Keratinocyte (primary cell): ENCODE measurements around the gene TMEM207. TPM values are rescaled to one million over a fixed set of nuclear protein-coding genes. Genes with fewer than 3 reads are reported as not detected.

ENCODE experiments used
- DNase-seq: peaks from one replicate; pipeline ENCODE4 v3.0.0-alpha.2; 2011; ENCODE audit warnings: low read depth, missing footprints, low spot score
- FAIRE-seq: peaks from 2 replicates; lab custom pipeline; 2011; peaks lifted over from hg19 to GRCh38; lab: Jason Lieb, UNC
- H2AFZ ChIP-seq: 2 replicates; pipeline ENCODE4 v1.6.0; 2012; ENCODE audit warnings: low read length, control low read depth, inconsistent platforms; ENCODE audit not compliant: control insufficient read depth
- H3K27ac ChIP-seq: 2 replicates; pipeline ENCODE4 v1.5.1; 2011; ENCODE audit warnings: low read length; ENCODE audit not compliant: control insufficient read depth, insufficient read depth
- H3K27me3 ChIP-seq: 3 replicates; pipeline ENCODE4 v1.6.0; 2011; ENCODE audit warnings: low read length; ENCODE audit not compliant: control insufficient read depth, insufficient read depth; ENCODE audit errors: extremely low read depth
- H3K36me3 ChIP-seq, 2 experiments: 2 replicates in 1 of 2; 3 replicates in 1 of 2; pipeline ENCODE4 v1.5.1; 2011; ENCODE audit warnings: low read length in 2 of 2, mild to moderate bottlenecking in 1 of 2; ENCODE audit not compliant: control insufficient read depth in 2 of 2, insufficient read depth in 2 of 2; ENCODE audit errors: extremely low read depth in 1 of 2
- H3K4me1 ChIP-seq: 3 replicates; pipeline ENCODE4 v1.5.1; 2011; ENCODE audit warnings: low read length; ENCODE audit not compliant: control insufficient read depth, insufficient read depth; ENCODE audit errors: extremely low read depth
- H3K4me2 ChIP-seq: 3 replicates; pipeline ENCODE4 v1.6.0; 2011; ENCODE audit warnings: low read depth, low read length; ENCODE audit not compliant: control insufficient read depth, insufficient read depth; ENCODE audit errors: extremely low read depth
- H3K4me3 ChIP-seq, 3 experiments: fragments of 200-600 bp in 1 of 3; sonication (generic) in 1 of 3; 2 replicates in 2 of 3; 3 replicates in 1 of 3; pipeline ENCODE4 v1.5.1; 2011 to 2016; ENCODE audit warnings: low read length in 3 of 3, mild to moderate bottlenecking in 3 of 3, control low read depth in 2 of 3, inconsistent platforms in 1 of 3, low read depth in 1 of 3, mixed read lengths in 1 of 3, mixed run types in 1 of 3, moderate library complexity in 1 of 3; ENCODE audit not compliant: control insufficient read depth in 2 of 3, insufficient read depth in 2 of 3; ENCODE audit errors: extremely low read depth in 1 of 3
- H3K79me2 ChIP-seq: 2 replicates; pipeline ENCODE4 v1.6.0; 2012; ENCODE audit warnings: low read length; ENCODE audit not compliant: control insufficient read depth, insufficient read depth
- H3K9ac ChIP-seq: 3 replicates; pipeline ENCODE4 v1.6.0; 2011; ENCODE audit warnings: low read length; ENCODE audit not compliant: control insufficient read depth, insufficient read depth; ENCODE audit errors: extremely low read depth
- H3K9me1 ChIP-seq: 3 replicates; pipeline ENCODE4 v1.6.0; 2011; ENCODE audit warnings: low read length; ENCODE audit not compliant: control insufficient read depth, insufficient read depth; ENCODE audit errors: extremely low read depth
- H3K9me3 ChIP-seq: 2 replicates; pipeline ENCODE4 v1.5.1; 2012; ENCODE audit warnings: low read depth, low read length; ENCODE audit not compliant: control insufficient read depth
- H4K20me1 ChIP-seq: 3 replicates; pipeline ENCODE4 v1.6.0; 2011; ENCODE audit warnings: low read length; ENCODE audit not compliant: control insufficient read depth, insufficient read depth; ENCODE audit errors: extremely low read depth
- CTCF ChIP-seq, 3 experiments: IDR thresholded peaks in 1 of 3; conservative IDR thresholded peaks in 1 of 3; optimal IDR thresholded peaks in 1 of 3; 2 replicates in 2 of 3; 3 replicates in 1 of 3; pipeline versions ENCODE3 to v1.5.1; 2011; ENCODE audit warnings: low read length in 3 of 3, mild to moderate bottlenecking in 3 of 3, moderate library complexity in 2 of 3, control low read depth in 1 of 3, inconsistent platforms in 1 of 3; ENCODE audit not compliant: insufficient read depth in 2 of 3; ENCODE audit errors: extremely low read depth in 1 of 3
- EZH2 ChIP-seq: IDR thresholded peaks from one replicate; pipeline ENCODE4 v1.6.1; 2012; ENCODE audit warnings: inconsistent platforms, mild to moderate bottlenecking, low read length, moderate library complexity
- dilution Hi-C: fragments of 300-500 bp; cut with MboI; formaldehyde crosslinking; loops from one replicate; pipeline ENCODE4 v1.7.0; 2020; ENCODE audit warnings: low sequenced_read_pairs; ENCODE audit not compliant: extremely low pct_ligation_motif_present
- polyA plus RNA-seq, 5 experiments: library from polyadenylated mRNA; depleted of rRNA in 3 of 5; stranded (reverse) in 3 of 5; stranded (forward) in 1 of 5; unstranded in 1 of 5; fragments of >200 nt; gene quantifications; 1 replicate in 1 of 5; 2 replicates in 3 of 5; 3 replicates in 1 of 5; pipeline versions ENCODE4 v1.2.1 to v1.2.3, GENCODE V29; 2011 to 2012; ENCODE audit warnings: missing spikeins in 2 of 5, low read depth in 1 of 5, low replicate concordance in 1 of 5

TMEM207 gene
- polyA plus RNA-seq, 1 donor (not counting 4 experiments of a cell fraction or from before 2014, with no cell fraction given), result not detected

- DNase-seq, result no peak
- H3K9ac ChIP-seq, result no peak overlapping the region
- H3K4me1 ChIP-seq, result no peaks in the 10 kb centered on the region
- H3K4me3 ChIP-seq, result no peak overlapping the region
- peak overlapping the region; percentile 13 for H3K27ac ChIP-seq
- FAIRE-seq, result no peak
- peak overlapping the region; percentile 45 for H2AFZ ChIP-seq
- H4K20me1 ChIP-seq, result no peaks in the 10 kb centered on the region
- no peaks in the 10 kb centered on the region for H3K79me2 ChIP-seq
- H3K9me3 ChIP-seq, result no peaks in the 10 kb centered on the region
- H3K9me1 ChIP-seq, result no peaks in the 10 kb centered on the region
- H3K27me3 ChIP-seq, result no peaks in the 10 kb centered on the region
- TF ChIP-seq EZH2, result no peak
- TF ChIP-seq CTCF (optimal IDR thresholded peaks at IDR 0.05 in 1 of 3, IDR thresholded peaks at IDR 0.05 in 1 of 3, conservative IDR thresholded peaks at IDR 0.05 in 1 of 3; ENCODE audit: extremely low read depth in 1 of 3, insufficient read depth in 2 of 3, low read length in 3 of 3), result no peak
- no peaks in the 10 kb centered on the region for H3K36me3 ChIP-seq
- dilution Hi-C loops, result no loop called here
- H3K4me2 ChIP-seq, result no peak overlapping the region
Observed at GRCh38 chr3:190424108-190424477, 25.6 kb downstream of the TMEM207 start.

- no peak for TF ChIP-seq CTCF (optimal IDR thresholded peaks at IDR 0.05 in 1 of 3, IDR thresholded peaks at IDR 0.05 in 1 of 3, conservative IDR thresholded peaks at IDR 0.05 in 1 of 3; ENCODE audit: extremely low read depth in 1 of 3, insufficient read depth in 2 of 3, low read length in 3 of 3)
- TF ChIP-seq EZH2, result no peak
- no peak for FAIRE-seq
- no peaks in the 10 kb centered on the region for H3K9me1 ChIP-seq
- no peaks in the 10 kb centered on the region for H3K9me3 ChIP-seq
- H3K9ac ChIP-seq, result no peak overlapping the region
- dilution Hi-C loops, result no loop called here
- DNase-seq, result no peak
- no peak overlapping the region for H2AFZ ChIP-seq
- H3K4me3 ChIP-seq, result no peak overlapping the region
- no peak overlapping the region for H3K27ac ChIP-seq
- H3K79me2 ChIP-seq, result no peaks in the 10 kb centered on the region
- H3K4me1 ChIP-seq, result no peaks in the 10 kb centered on the region
- no peaks in the 10 kb centered on the region for H3K27me3 ChIP-seq
- no peaks in the 10 kb centered on the region for H4K20me1 ChIP-seq
- no peak overlapping the region for H3K4me2 ChIP-seq
- no peaks in the 10 kb centered on the region for H3K36me3 ChIP-seq
Observed at GRCh38 chr3:190414297-190414696, 35.4 kb downstream of the TMEM207 start.
